Endothelial cell of umbilical vein (primary cell): ENCODE data around the gene MOG. TPM values are rescaled to one million over a fixed set of nuclear protein-coding genes. Genes with fewer than 3 reads are reported as not detected.

Experiments used
- BruUV-seq: library from RNA; stranded (reverse); fragments of 400-500 nt; replicated peaks from 2 replicates; lab custom pipeline; 2021; lab: Mats Ljungman, UMichigan
- CTCF ChIA-PET: fragments of 300-600, 350-600 bp; sonication (Branson Sonifier 250); formaldehyde crosslinking; loops from one replicate; lab custom pipeline; 2021; ENCODE audit warnings: antibody characterized with exemption, inconsistent platforms; lab: Charles Lee
- POLR2A ChIA-PET: fragments of 300-600, 350-600 bp; sonication (Branson Sonifier 250); formaldehyde crosslinking; loops from one replicate; lab custom pipeline; 2021; ENCODE audit warnings: antibody characterized with exemption, inconsistent platforms; lab: Charles Lee
- DNase-seq: peaks from one replicate; pipeline ENCODE4 v3.0.0-alpha.2; 2011; ENCODE audit warnings: low read depth, low spot score
- FAIRE-seq: peaks from 2 replicates; lab custom pipeline; 2011; peaks lifted over from hg19 to GRCh38; lab: Jason Lieb, UNC
- H2AFZ ChIP-seq: 2 replicates; pipeline ENCODE4 v1.6.0; 2012; ENCODE audit warnings: low read depth, low read length, control low read depth, inconsistent platforms
- H3K27ac ChIP-seq: 2 replicates; pipeline ENCODE4 v1.5.1; 2011; ENCODE audit warnings: low read depth, mild to moderate bottlenecking, control low read depth, low read length, moderate library complexity; ENCODE audit not compliant: insufficient read depth
- H3K27me3 ChIP-seq, 2 experiments: 2 replicates each; pipeline versions ENCODE4 v1.6.0 to v1.6.1; 2011; ENCODE audit warnings: low read length in 2 of 2, mixed read lengths in 1 of 2; ENCODE audit not compliant: control insufficient read depth in 2 of 2, insufficient read depth in 2 of 2
- H3K36me3 ChIP-seq, 2 experiments: 2 replicates in 1 of 2; 3 replicates in 1 of 2; pipeline ENCODE4 v1.5.1; 2011; ENCODE audit warnings: low read length in 2 of 2, mild to moderate bottlenecking in 1 of 2, moderate library complexity in 1 of 2; ENCODE audit not compliant: control insufficient read depth in 2 of 2, insufficient read depth in 2 of 2; ENCODE audit errors: extremely low read depth in 1 of 2
- H3K4me1 ChIP-seq: 3 replicates; pipeline ENCODE4 v1.5.1; 2011; ENCODE audit warnings: mild to moderate bottlenecking, low read length; ENCODE audit not compliant: control insufficient read depth, insufficient read depth; ENCODE audit errors: extremely low read depth
- H3K4me2 ChIP-seq: 2 replicates; pipeline ENCODE4 v1.6.1; 2011; ENCODE audit warnings: low read length, control low read depth, mixed read lengths; ENCODE audit not compliant: insufficient read depth
- H3K4me3 ChIP-seq, 3 experiments: fragments of 200-600 bp in 1 of 3; sonication (generic), shearing (Covaris generic) in 1 of 3; replicated peaks in 1 of 3; 2 replicates each; pipeline ENCODE4 v1.5.1; 2011 to 2016; ENCODE audit warnings: control low read depth in 3 of 3, low read length in 3 of 3, mild to moderate bottlenecking in 2 of 3, inconsistent platforms in 1 of 3, low read depth in 1 of 3, moderate library complexity in 1 of 3; ENCODE audit not compliant: insufficient read depth in 1 of 3
- H3K79me2 ChIP-seq: 2 replicates; pipeline ENCODE4 v1.6.0; 2012; ENCODE audit warnings: low read length, inconsistent platforms; ENCODE audit not compliant: control insufficient read depth, insufficient read depth
- H3K9ac ChIP-seq: replicated peaks from 2 replicates; pipeline ENCODE3; 2011; ENCODE audit warnings: low read length, control low read depth; ENCODE audit not compliant: insufficient read depth; ENCODE audit errors: extremely low read depth
- H3K9me1 ChIP-seq: replicated peaks from 3 replicates; pipeline ENCODE4 v1.6.0; 2011; ENCODE audit warnings: mild to moderate bottlenecking, low read length; ENCODE audit not compliant: control insufficient read depth, insufficient read depth; ENCODE audit errors: extremely low read depth
- H3K9me3 ChIP-seq: replicated peaks from 2 replicates; pipeline ENCODE4 v1.5.1; 2012; ENCODE audit warnings: low read length, inconsistent platforms; ENCODE audit not compliant: control insufficient read depth, insufficient read depth
- H4K20me1 ChIP-seq: replicated peaks from 2 replicates; pipeline ENCODE3; 2011; ENCODE audit warnings: mild to moderate bottlenecking, low read length; ENCODE audit not compliant: control insufficient read depth, insufficient read depth; ENCODE audit errors: extremely low read depth
- EZH2 ChIP-seq: IDR thresholded peaks from 2 replicates; pipeline ENCODE4 v1.6.1; 2012; ENCODE audit warnings: borderline replicate concordance, low read depth, mild to moderate bottlenecking, moderate library complexity, low read length, inconsistent platforms; ENCODE audit not compliant: severe bottlenecking
- FOS ChIP-seq: IDR thresholded peaks from 2 replicates; pipeline ENCODE4 v1.6.1; 2011; ENCODE audit warnings: mild to moderate bottlenecking, low read length, moderate library complexity, borderline replicate concordance; ENCODE audit not compliant: insufficient read depth
- GATA2 ChIP-seq: IDR thresholded peaks from 2 replicates; pipeline ENCODE4 v1.7.0; 2011; ENCODE audit warnings: low read depth, mild to moderate bottlenecking, moderate library complexity, mixed read lengths, low read length; ENCODE audit not compliant: insufficient read length, insufficient read depth
- JUN ChIP-seq: IDR thresholded peaks from 2 replicates; pipeline ENCODE4 v1.6.1; 2011; ENCODE audit warnings: borderline replicate concordance, low read depth; ENCODE audit not compliant: insufficient read length, insufficient read depth
- MYC ChIP-seq: IDR thresholded peaks from one replicate; pipeline ENCODE4 v1.6.1; 2011; ENCODE audit warnings: mild to moderate bottlenecking, low read depth, low read length
- POLR2A ChIP-seq: IDR thresholded peaks from 2 replicates; pipeline ENCODE4 v1.6.1; 2012; ENCODE audit warnings: low read depth, mild to moderate bottlenecking, control low read depth, low read length
- POLR2AphosphoS5 ChIP-seq: IDR thresholded peaks from 2 replicates; pipeline ENCODE4 v1.6.1; 2012; ENCODE audit warnings: low read depth, mild to moderate bottlenecking, control low read depth, low read length, moderate library complexity; ENCODE audit not compliant: insufficient read depth
- dilution Hi-C: fragments of 300-500 bp; cut with MboI; formaldehyde crosslinking; loops from one replicate; pipeline ENCODE4 v1.15.0; 2019; ENCODE audit warnings: low sequenced_read_pairs; ENCODE audit not compliant: extremely low pct_ligation_motif_present
- intact Hi-C: fragments of 100-400 bp; cut with micrococcal nuclease; formaldehyde crosslinking; loops from one replicate; pipeline ENCODE4 v1.10.0; 2022
- polyA plus RNA-seq, 4 experiments: library from polyadenylated mRNA; depleted of rRNA in 3 of 4; stranded (reverse) in 3 of 4; unstranded in 1 of 4; fragments of >200 nt; gene quantifications; 2 replicates each; pipeline versions ENCODE4 v1.2.1 to v1.2.3, GENCODE V29; 2011 to 2012; ENCODE audit warnings: missing spikeins in 1 of 4
- total RNA-seq: library from RNA; stranded (reverse); gene quantifications from 2 replicates; pipeline ENCODE4 v1.2.3, GENCODE V29; 2021
- TF ChIP-seq, protein P1 (sequence below): IDR thresholded peaks from 2 replicates; pipeline ENCODE4 v1.6.1; 2011; ENCODE audit not compliant: insufficient read depth, insufficient read length
- TF ChIP-seq, protein P2 (sequence below), 2 donors: IDR thresholded peaks; 1 replicate in 1 of 2; 2 replicates in 1 of 2; pipeline ENCODE4 v1.5.1; 2011; ENCODE audit warnings: low read length in 2 of 2, mild to moderate bottlenecking in 2 of 2, moderate library complexity in 2 of 2, control low read depth in 1 of 2, inconsistent platforms in 1 of 2, low read depth in 1 of 2; ENCODE audit not compliant: insufficient read depth in 1 of 2; ENCODE audit errors: extremely low read depth in 1 of 2

MOG gene
- total and polyA plus RNA-seq, 2 donors (not counting 3 experiments of a cell fraction or from before 2014, with no cell fraction given): not detected

DNA sequence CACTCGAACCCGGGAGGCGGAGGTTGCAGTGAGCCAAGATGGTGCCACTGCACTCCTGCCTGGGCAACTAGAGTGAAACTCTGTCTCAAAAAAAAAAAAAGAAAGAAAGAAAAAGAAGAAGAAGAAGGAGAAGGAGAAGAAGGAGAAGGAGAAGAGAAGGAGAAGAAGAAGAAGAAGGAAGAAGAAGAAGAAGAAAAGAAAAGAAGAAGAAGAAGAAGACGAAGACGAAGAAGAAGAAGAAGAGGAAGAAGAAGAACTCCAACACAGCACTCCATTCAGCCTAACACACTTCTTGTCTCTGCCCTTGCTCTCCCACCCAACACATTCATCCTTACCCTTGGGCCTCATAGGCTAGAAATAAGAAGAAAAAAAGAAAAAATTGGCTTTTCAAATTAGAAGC lies 17.1 kb downstream of the MOG start:
- Histone ChIP-seq H3K36me3 (no peaks in the 10 kb centered on the region), H2AFZ (no peak overlapping the region), H3K4me1 (no peaks in the 10 kb centered on the region), H3K4me3 (no peak overlapping the region), H4K20me1 (no peaks in the 10 kb centered on the region), H3K4me2 (no peak overlapping the region), H3K79me2 (no peaks in the 10 kb centered on the region), H3K27me3 (peaks cover 0 to 3% of the 10 kb centered on the region in 2 experiments), H3K9me3 (no peaks in the 10 kb centered on the region), H3K27ac (no peak overlapping the region), H3K9me1 (no peaks in the 10 kb centered on the region), H3K9ac (no peak overlapping the region)
- DNase-seq (no peak), FAIRE-seq (no peak)
- dilution Hi-C loops: no loop called here
- BruUV-seq: no TSS peak
- intact Hi-C loops: no loop called here
- ChIA-PET POLR2A (no interaction called here), CTCF (interaction anchor here (1.3 kb wide), 1 partner anchor 20 kb away, joined by 7 read pairs; no protein-coding TSS in a partner anchor)
- no peak for TF ChIP-seq EZH2
- TF ChIP-seq, protein P1, sequence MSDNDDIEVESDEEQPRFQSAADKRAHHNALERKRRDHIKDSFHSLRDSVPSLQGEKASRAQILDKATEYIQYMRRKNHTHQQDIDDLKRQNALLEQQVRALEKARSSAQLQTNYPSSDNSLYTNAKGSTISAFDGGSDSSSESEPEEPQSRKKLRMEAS: no peak
- TF ChIP-seq POLR2AphosphoS5: no peak
- TF ChIP-seq MYC: no peak
- TF ChIP-seq, protein P2, sequence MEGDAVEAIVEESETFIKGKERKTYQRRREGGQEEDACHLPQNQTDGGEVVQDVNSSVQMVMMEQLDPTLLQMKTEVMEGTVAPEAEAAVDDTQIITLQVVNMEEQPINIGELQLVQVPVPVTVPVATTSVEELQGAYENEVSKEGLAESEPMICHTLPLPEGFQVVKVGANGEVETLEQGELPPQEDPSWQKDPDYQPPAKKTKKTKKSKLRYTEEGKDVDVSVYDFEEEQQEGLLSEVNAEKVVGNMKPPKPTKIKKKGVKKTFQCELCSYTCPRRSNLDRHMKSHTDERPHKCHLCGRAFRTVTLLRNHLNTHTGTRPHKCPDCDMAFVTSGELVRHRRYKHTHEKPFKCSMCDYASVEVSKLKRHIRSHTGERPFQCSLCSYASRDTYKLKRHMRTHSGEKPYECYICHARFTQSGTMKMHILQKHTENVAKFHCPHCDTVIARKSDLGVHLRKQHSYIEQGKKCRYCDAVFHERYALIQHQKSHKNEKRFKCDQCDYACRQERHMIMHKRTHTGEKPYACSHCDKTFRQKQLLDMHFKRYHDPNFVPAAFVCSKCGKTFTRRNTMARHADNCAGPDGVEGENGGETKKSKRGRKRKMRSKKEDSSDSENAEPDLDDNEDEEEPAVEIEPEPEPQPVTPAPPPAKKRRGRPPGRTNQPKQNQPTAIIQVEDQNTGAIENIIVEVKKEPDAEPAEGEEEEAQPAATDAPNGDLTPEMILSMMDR (IDR thresholded peaks at IDR 0.05; ENCODE audit: extremely low read depth in 1 of 2, insufficient read depth in 1 of 2, low read depth in 1 of 2, low read length in 2 of 2): no peak
- TF ChIP-seq GATA2: no peak
- TF ChIP-seq JUN: no peak
- TF ChIP-seq FOS: no peak
- TF ChIP-seq POLR2A: no peak
